EH (cell line): ENCODE results near the gene PRSS48.
A peak's percentile ranks its signal among the peaks of the same experiment; 100 is the strongest.
"Not testable (repeated sequence)": the region's sequence is repeated elsewhere in the genome, so short reads cannot be mapped to it uniquely, and the experiment has no call there.

Experiments used
- DNase-seq: peaks from one replicate; pipeline ENCODE4 v3.0.0-alpha.2; 2015; ENCODE audit warnings: low read depth

Gene PRSS48

GRCh38 chr4:151318307-151319006 lies 41.5 kb downstream of the PRSS48 start:
- no peak for DNase-seq

GRCh38 chr4:151319490-151319889 lies 42.5 kb downstream of the PRSS48 start:
- DNase-seq: no peak

DNA sequence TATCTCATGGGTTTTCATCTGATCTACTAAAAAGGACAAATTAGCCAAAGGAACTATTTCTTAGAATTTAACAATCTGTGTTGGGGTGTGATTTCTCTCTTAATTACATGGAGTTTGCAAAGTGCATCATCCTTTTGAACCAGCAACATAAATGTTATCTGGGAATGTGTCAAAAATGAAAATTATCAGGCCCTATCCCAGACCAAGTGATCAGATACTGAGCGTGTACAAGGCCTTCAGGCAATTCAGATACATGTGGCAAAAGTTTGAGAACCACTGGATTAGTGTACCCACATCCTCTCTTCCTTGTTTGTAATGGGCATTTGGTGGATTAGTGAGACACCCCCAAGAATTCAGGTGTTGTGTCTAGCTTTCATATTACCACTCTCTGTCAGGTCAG lies 44.6 kb downstream of the PRSS48 start:
- DNase-seq: no peak

DNA sequence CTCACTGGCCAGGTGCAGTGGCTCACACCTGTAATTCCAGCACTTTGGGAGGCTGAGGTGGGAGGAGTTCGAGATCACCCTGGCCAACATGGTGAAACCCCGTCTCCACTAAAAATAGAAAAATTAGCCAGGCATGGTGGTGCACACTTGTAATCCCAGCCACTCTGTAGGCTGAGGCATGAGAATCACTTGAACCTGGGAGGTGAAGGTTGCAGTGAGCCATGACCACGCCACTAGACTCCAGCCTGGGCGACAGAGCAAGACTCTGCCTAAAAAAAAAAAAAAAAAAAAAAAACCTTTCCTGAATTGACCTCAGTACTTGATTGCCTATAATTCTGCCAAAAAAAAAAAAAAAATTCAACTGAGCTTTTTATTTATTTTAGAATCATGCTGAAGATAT lies 45.2 kb downstream of the PRSS48 start:
- DNase-seq: not testable (repeated sequence)

- peak; percentile 57 for DNase-seq
Observed at GRCh38 chr4:151322570-151322969, 45.6 kb downstream of the PRSS48 start.

- no peak for DNase-seq
Observed at GRCh38 chr4:151323667-151324066, 46.7 kb downstream of the PRSS48 start.

- DNase-seq: peak; percentile 2
Observed at GRCh38 chr4:151324124-151324751, 47.3 kb downstream of the PRSS48 start.

GRCh38 chr4:151324752-151325110 lies 47.8 kb downstream of the PRSS48 start:
- peak; percentile 68 for DNase-seq

- peak; percentile 73 for DNase-seq
Observed at GRCh38 chr4:151325111-151325948, 48.4 kb downstream of the PRSS48 start, which contains the start of gene SH3D19. SH3D19 (minus strand) TSS chr4:151325605; CDS start chr4:151325352, 253 bp downstream.

GRCh38 chr4:151325949-151326246 lies 48.9 kb downstream of the PRSS48 start:
- DNase-seq: no peak

GRCh38 chr4:151329217-151330007 lies 52.5 kb downstream of the PRSS48 start:
- peak; percentile 50 for DNase-seq

GRCh38 chr4:151331276-151332042 lies 54.5 kb downstream of the PRSS48 start:
- peak; percentile 14 for DNase-seq

- no peak for DNase-seq
Observed at GRCh38 chr4:151339467-151339866, 62.5 kb downstream of the PRSS48 start.

- peak; percentile 46 for DNase-seq
Observed at GRCh38 chr4:151340751-151341385, 63.9 kb downstream of the PRSS48 start.
